Effector memory CD4-positive, alpha-beta T cell (primary cell): ENCODE measurements around the gene PALLD.
"Not testable (repeated sequence)": the region's sequence is repeated elsewhere in the genome, so short reads cannot be mapped to it uniquely, and the experiment has no call there.

Source experiments
- DNase-seq, 3 donors: peaks; one replicate each; pipeline ENCODE4 v3.0.0-alpha.2; 2020
- H3K27ac ChIP-seq: 2 replicates; pipeline ENCODE4 v1.7.0; 2013; ENCODE audit warnings: mild to moderate bottlenecking, low read length, moderate library complexity; ENCODE audit not compliant: insufficient read depth, poor library complexity, severe bottlenecking
- H3K27me3 ChIP-seq: replicated peaks from 2 replicates; pipeline ENCODE4 v1.7.0; 2013; ENCODE audit warnings: mild to moderate bottlenecking, low read length; ENCODE audit not compliant: insufficient read depth, control insufficient read depth, poor library complexity, severe bottlenecking
- H3K36me3 ChIP-seq: 2 replicates; pipeline ENCODE4 v1.7.0; 2013; ENCODE audit warnings: mild to moderate bottlenecking, low read length, moderate library complexity; ENCODE audit not compliant: control insufficient read depth, insufficient read depth
- H3K4me1 ChIP-seq: 2 replicates; pipeline ENCODE4 v1.7.0; 2013; ENCODE audit warnings: low read length, mild to moderate bottlenecking; ENCODE audit not compliant: control insufficient read depth, insufficient read depth, poor library complexity, severe bottlenecking
- H3K4me3 ChIP-seq: 2 replicates; pipeline ENCODE4 v1.7.0; 2013; ENCODE audit warnings: low read length, low read depth, mild to moderate bottlenecking; ENCODE audit not compliant: insufficient read depth, poor library complexity, severe bottlenecking
- H3K9me3 ChIP-seq: 2 replicates; pipeline ENCODE4 v1.7.0; 2013; ENCODE audit warnings: mild to moderate bottlenecking, low read length, moderate library complexity; ENCODE audit not compliant: control insufficient read depth

PALLD gene

DNA sequence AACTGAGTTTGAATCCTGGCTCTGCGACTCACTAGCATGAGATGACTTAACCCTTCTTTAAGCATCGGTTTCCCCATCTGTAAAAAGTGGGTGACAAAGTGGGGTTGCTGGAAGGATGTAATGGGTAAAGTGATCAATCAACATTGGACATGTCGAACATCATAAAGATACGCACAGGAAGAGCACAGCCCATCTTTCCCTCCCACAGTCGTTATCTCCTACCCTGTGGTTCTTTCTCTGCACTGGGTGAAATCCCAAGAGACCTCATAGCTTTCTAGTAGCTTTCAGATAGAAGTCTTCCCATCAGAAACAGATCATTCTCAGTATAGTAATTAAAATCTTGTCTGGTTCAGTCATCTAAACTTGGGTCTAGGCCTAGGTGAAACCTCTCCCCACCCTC lies 296.7 kb downstream of the PALLD start:
- no peaks in the 10 kb centered on the region for H3K27me3 ChIP-seq
- no peaks in the 10 kb centered on the region for H3K9me3 ChIP-seq
- H3K4me3 ChIP-seq: no peak overlapping the region
- no peak for DNase-seq
- H3K4me1 ChIP-seq: no peaks in the 10 kb centered on the region
- H3K36me3 ChIP-seq: no peaks in the 10 kb centered on the region
- no peak overlapping the region for H3K27ac ChIP-seq

DNA sequence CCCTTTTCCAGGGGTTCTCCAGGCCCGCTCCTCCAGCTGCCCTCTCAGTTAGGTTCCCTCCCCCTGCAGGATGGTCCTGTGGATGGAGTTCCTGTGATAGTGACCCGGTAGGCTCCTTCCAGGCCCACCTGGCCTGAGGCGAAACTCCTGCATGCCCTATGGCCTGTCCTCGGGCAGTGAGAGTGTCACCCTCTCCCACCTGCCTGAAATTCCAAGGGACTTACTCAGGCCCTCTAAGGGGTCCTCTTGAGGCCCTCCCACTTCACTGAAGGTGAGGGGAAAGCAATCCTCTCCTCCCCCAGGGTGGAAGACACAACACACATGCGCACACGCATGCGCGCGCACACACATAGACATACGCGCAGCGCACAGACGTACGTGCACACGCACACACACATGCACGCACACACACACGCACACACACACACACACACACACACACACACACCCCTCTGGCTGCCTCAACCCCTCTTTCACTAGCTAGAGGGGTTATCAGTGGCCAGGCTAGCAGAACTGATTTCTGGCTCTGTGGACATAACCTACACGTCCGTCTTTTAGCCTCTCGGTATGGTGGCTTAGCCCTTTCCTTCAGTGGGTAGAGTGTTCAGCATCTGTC lies 297.3 kb downstream of the PALLD start:
- Histone ChIP-seq H3K27me3 (no peaks in the 10 kb centered on the region), H3K27ac (no peak overlapping the region), H3K4me3 (no peak overlapping the region), H3K36me3 (no peaks in the 10 kb centered on the region), H3K4me1 (no peaks in the 10 kb centered on the region), H3K9me3 (no peaks in the 10 kb centered on the region)
- no peak for DNase-seq

DNA sequence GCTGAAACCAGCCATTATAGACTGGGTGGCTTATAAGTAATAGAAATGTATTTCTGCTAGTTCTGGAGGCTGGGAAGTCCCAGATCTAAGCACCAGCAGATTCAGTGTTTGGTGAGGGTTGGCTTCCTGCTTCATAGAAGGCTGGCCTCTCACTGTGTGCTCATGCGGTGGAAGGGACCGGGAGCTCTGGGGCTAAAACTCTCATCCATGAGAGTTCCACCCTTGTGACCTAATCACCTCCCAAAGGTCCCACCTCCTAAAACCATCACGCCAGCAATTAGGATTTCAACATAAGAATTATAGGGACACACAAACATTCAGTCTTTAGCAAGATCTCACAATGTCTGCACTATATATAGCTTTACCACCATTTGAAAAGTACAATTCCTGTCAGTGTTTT lies 298.0 kb downstream of the PALLD start:
- Histone ChIP-seq H3K9me3 (no peaks in the 10 kb centered on the region), H3K4me1 (no peaks in the 10 kb centered on the region), H3K36me3 (no peaks in the 10 kb centered on the region), H3K4me3 (no peak overlapping the region), H3K27me3 (no peaks in the 10 kb centered on the region), H3K27ac (no peak overlapping the region)
- no peak for DNase-seq

DNA sequence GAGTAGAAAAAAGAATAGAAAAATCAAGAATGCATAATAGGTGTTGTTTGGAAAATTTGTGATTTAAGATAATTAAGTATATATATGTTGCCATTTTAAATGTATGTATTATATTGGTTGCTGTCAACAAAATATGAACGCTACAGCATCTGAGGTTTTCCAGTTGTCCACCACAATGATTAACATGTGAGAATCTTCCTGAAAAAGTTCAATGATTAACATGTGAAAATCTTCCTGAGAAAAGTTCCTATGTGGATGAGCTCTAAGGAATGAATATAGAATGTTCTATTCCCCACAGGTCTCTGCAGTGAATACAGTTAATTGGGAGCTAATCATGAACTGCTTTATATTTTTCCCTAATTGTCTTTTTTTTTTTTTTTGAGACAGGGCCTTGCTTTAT lies 298.5 kb downstream of the PALLD start:
- no peaks in the 10 kb centered on the region for H3K4me1 ChIP-seq
- H3K4me3 ChIP-seq: no peak overlapping the region
- no peak overlapping the region for H3K27ac ChIP-seq
- H3K9me3 ChIP-seq: no peaks in the 10 kb centered on the region
- no peaks in the 10 kb centered on the region for H3K27me3 ChIP-seq
- no peak for DNase-seq
- no peaks in the 10 kb centered on the region for H3K36me3 ChIP-seq

- Histone ChIP-seq H3K27ac (no peak overlapping the region), H3K27me3 (no peaks in the 10 kb centered on the region), H3K4me3 (no peak overlapping the region), H3K36me3 (no peaks in the 10 kb centered on the region), H3K4me1 (no peaks in the 10 kb centered on the region), H3K9me3 (no peaks in the 10 kb centered on the region)
- no peak for DNase-seq
Observed at GRCh38 chr4:168796362-168797106, 299.7 kb downstream of the PALLD start.

GRCh38 chr4:168797194-168797593 lies 300.3 kb downstream of the PALLD start:
- no peaks in the 10 kb centered on the region for H3K27me3 ChIP-seq

DNA sequence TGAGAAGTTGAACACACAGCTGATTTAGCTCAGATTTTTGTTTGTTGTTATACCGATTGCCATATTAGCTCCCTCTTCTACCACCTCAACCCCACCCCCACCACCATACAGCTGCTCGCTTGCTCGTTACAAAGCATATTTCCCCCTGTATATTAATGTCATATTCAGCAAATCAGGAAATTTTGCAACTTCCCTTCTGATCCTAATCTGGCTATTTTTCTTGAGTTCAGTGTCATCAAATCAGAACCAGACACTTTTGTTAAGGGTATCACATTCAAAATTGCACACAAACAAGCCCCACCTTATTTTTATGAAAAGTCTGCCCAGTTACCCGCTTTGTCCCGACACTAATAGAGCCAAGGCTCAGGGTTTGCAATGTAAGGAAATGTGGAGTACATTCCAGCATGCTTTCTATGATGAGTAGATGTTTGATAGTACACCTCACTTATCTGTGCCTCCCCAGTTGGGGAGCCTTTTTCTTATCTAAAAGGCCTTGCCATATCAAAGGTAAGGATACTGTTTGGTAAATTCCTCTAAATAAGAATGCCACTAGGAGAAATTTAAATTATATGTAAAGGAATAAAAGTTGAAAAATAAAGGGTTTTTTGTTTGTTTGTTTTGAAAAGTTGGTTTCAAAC lies 301.0 kb downstream of the PALLD start:
- H3K27ac ChIP-seq: no peak overlapping the region
- no peak overlapping the region for H3K4me3 ChIP-seq
- no peak for DNase-seq
- no peaks in the 10 kb centered on the region for H3K36me3 ChIP-seq
- H3K27me3 ChIP-seq: no peaks in the 10 kb centered on the region
- no peaks in the 10 kb centered on the region for H3K9me3 ChIP-seq
- H3K4me1 ChIP-seq: no peaks in the 10 kb centered on the region

More at GRCh38 chr4:168797194-168797593, 300.3 kb downstream of the PALLD start:
- H3K4me1 ChIP-seq: no peaks in the 10 kb centered on the region
- H3K36me3 ChIP-seq: no peaks in the 10 kb centered on the region
- DNase-seq: no peak
- H3K4me3 ChIP-seq: no peak overlapping the region
- no peaks in the 10 kb centered on the region for H3K9me3 ChIP-seq
- H3K27ac ChIP-seq: no peak overlapping the region

- Histone ChIP-seq H3K4me1 (no peaks in the 10 kb centered on the region), H3K27me3 (no peaks in the 10 kb centered on the region), H3K4me3 (no peak overlapping the region), H3K36me3 (no peaks in the 10 kb centered on the region), H3K9me3 (no peaks in the 10 kb centered on the region), H3K27ac (no peak overlapping the region)
- no peak for DNase-seq
Observed at GRCh38 chr4:168800926-168801325, 304.1 kb downstream of the PALLD start.

- Histone ChIP-seq H3K9me3 (no peaks in the 10 kb centered on the region), H3K36me3 (no peaks in the 10 kb centered on the region), H3K27ac (no peak overlapping the region), H3K4me3 (no peak overlapping the region), H3K27me3 (no peaks in the 10 kb centered on the region), H3K4me1 (no peaks in the 10 kb centered on the region)
- DNase-seq: no peak
Observed at GRCh38 chr4:168802222-168802621, 305.4 kb downstream of the PALLD start.

DNA sequence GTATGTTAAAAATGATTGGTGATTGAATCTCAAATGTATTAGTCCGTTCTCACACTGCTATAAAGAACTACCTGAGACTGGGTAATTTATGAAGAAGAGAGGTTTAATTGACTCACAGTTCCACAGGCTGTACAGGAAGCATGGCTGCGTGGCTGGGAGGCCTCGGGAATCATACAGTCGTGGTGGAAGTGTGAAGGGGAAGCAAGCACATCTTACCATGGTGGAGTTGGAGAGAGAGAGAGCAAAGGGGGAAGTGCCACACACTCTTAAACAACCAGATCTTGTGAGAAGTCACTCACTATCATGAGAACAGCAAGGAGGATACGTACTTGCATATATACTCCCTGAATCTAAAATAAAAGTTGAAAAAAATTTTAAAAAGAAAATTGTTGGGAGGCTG lies 306.2 kb downstream of the PALLD start:
- not testable (repeated sequence) for H3K9me3 ChIP-seq, DNase-seq, H3K27me3 ChIP-seq, H3K4me1 ChIP-seq, H3K4me3 ChIP-seq, H3K27ac ChIP-seq, H3K36me3 ChIP-seq
